Effector memory CD8-positive, alpha-beta T cell (primary cell): ENCODE measurements around the gene LCORL.

Source experiments
- ATAC-seq: fragments of 150-1000 bp; cut with Tn5 transposase; replicated peaks from 2 replicates; pipeline ENCODE4 v1.10.0; 2021; ENCODE audit warnings: mild to moderate bottlenecking, moderate library complexity
- DNase-seq, 3 experiments: peaks; one replicate each; pipeline ENCODE4 v3.0.0; 2021
- H3K27ac Mint-ChIP-seq, 2 donors: one replicate each; pipeline ENCODE4 v1.8.0; 2022; ENCODE audit warnings: mild to moderate bottlenecking in 2 of 2, mixed read lengths in 2 of 2, moderate library complexity in 2 of 2
- H3K27me3 Mint-ChIP-seq, 2 donors: one replicate each; pipeline ENCODE4 v1.8.0; 2022; ENCODE audit warnings: mixed read lengths in 2 of 2
- H3K36me3 Mint-ChIP-seq: one replicate; pipeline ENCODE4 v1.8.0; 2022; ENCODE audit warnings: mild to moderate bottlenecking, moderate library complexity, mixed read lengths; ENCODE audit not compliant: insufficient read depth
- H3K4me1 Mint-ChIP-seq, 2 donors: one replicate each; pipeline ENCODE4 v1.8.0; 2022; ENCODE audit warnings: low read depth in 2 of 2, mixed read lengths in 2 of 2
- H3K4me3 Mint-ChIP-seq, 2 donors: one replicate each; pipeline ENCODE4 v1.8.0; 2022; ENCODE audit warnings: mild to moderate bottlenecking in 2 of 2, mixed read lengths in 2 of 2, moderate library complexity in 2 of 2
- H3K9me3 Mint-ChIP-seq, 2 donors: one replicate each; pipeline ENCODE4 v1.8.0; 2022; ENCODE audit warnings: mixed read lengths in 2 of 2

LCORL gene

GRCh38 chr4:17805580-17806155 is 215.9 kb downstream of the LCORL start:
- peaks cover 28 to 68% of the 10 kb centered on the region in 2 donors for H3K4me1 Mint-ChIP-seq
- peak overlapping the region in 1 of 2 donors; percentile 90 for H3K4me3 Mint-ChIP-seq
- H3K36me3 Mint-ChIP-seq: peaks cover 52% of the 10 kb centered on the region
- H3K27me3 Mint-ChIP-seq: no peaks in the 10 kb centered on the region
- DNase-seq (no peak), ATAC-seq (no peak)
- H3K27ac Mint-ChIP-seq: peak overlapping the region; percentile 26 to 85
- H3K9me3 Mint-ChIP-seq: no peaks in the 10 kb centered on the region

DNA sequence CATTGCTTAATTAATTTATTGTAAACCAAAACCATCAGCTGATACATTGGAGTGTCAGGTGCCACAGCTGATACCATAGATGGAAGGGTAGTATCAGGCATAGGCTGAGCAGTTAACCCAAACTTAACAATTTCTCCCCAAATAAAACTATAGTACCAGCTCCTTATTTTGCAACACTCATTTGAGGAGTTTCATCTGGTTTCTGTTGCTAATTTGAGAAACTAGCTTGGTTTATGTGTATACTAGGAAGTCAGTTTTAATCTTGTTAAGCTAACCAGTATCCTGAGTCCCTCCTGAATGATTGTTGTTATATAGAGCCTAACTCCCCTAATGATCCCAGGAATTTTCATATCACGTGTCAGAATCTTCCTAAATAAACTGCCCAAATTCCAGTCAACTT is 223.7 kb downstream of the LCORL start:
- ATAC-seq: no peak

DNA sequence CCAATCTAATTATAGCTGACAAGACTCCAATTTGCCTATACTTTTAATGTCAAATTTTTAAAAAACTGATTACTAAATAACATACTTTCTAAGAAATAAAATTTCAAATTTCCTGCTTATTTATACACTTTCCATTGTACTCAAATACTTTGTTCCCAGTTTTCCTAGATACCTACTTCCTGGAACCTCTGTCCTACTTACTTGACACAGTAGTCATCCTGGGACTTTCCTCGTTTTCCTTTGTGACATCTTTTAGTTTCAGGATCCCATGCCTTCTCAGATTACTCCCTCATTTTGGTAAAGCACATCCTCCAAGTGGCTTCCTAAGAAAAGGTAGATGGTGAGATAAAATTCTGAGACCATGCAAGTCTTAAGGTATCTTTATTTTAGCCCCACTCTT is 226.8 kb downstream of the LCORL start:
- Mint-ChIP-seq H3K4me3 (no peak overlapping the region), H3K27ac (peak overlapping the region in 1 of 2 donors; percentile 47), H3K4me1 (no peaks in the 10 kb centered on the region), H3K36me3 (peaks cover 5% of the 10 kb centered on the region), H3K27me3 (no peaks in the 10 kb centered on the region), H3K9me3 (no peaks in the 10 kb centered on the region)
- DNase-seq (no peak), ATAC-seq (no peak)

More for the DNA sequence above, 223.7 kb downstream of the LCORL start:
- H3K27ac Mint-ChIP-seq: peak overlapping the region in 1 of 2 donors; percentile 26
- no peak overlapping the region for H3K4me3 Mint-ChIP-seq
- peaks cover 28% of the 10 kb centered on the region for H3K36me3 Mint-ChIP-seq
- peaks cover 0 to 10% of the 10 kb centered on the region in 2 donors for H3K4me1 Mint-ChIP-seq
- no peak for DNase-seq
- H3K27me3 Mint-ChIP-seq: no peaks in the 10 kb centered on the region
- H3K9me3 Mint-ChIP-seq: no peaks in the 10 kb centered on the region
